ENCODE results near the gene TTLL5.

DNA sequence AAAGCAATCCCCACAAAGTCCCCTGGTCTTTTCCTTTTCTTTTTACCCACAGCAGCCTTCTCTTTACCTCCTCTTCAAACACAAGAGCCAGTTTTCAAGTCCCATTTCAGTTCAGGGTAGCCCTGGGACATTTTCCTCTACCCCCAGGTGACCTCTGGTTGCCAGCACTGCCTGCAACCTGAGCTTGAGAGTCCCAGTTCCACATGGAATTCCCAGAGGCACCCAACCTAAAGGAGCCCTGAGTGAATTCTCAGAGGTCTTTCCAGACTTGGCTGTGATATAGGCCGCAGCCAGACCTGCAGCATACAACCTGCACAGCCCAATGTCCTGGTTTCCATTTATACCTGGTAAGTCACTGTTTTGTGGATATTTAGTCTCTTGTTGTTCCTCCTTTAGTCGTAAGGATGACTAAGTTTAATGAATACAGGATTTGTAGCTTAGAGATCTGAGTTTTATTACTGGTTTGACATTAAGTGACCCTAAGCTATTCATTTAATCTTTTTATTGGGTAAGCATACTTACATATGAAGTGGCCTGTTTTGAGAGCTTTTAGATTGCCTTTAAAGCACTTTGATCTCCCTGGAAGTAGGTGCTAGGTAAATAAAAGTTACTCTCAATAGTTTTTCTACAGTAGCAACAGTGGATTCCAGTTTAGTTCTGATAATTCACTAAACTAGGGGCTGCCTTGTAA is 160.9 kb downstream of the TTLL5 start:
- TF ChIP-seq, protein P1, sequence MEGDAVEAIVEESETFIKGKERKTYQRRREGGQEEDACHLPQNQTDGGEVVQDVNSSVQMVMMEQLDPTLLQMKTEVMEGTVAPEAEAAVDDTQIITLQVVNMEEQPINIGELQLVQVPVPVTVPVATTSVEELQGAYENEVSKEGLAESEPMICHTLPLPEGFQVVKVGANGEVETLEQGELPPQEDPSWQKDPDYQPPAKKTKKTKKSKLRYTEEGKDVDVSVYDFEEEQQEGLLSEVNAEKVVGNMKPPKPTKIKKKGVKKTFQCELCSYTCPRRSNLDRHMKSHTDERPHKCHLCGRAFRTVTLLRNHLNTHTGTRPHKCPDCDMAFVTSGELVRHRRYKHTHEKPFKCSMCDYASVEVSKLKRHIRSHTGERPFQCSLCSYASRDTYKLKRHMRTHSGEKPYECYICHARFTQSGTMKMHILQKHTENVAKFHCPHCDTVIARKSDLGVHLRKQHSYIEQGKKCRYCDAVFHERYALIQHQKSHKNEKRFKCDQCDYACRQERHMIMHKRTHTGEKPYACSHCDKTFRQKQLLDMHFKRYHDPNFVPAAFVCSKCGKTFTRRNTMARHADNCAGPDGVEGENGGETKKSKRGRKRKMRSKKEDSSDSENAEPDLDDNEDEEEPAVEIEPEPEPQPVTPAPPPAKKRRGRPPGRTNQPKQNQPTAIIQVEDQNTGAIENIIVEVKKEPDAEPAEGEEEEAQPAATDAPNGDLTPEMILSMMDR (IDR thresholded peaks at IDR 0.05; ENCODE audit: insufficient read depth, low read length): no peak
- no peak for TF ChIP-seq POLR2AphosphoS5 (IDR thresholded peaks at IDR 0.05; ENCODE audit: low read depth)
